Upper lobe of left lung (tissue), 6 donors: ENCODE results near the gene S100A2. TPM values are rescaled to one million over a fixed set of nuclear protein-coding genes. Genes with fewer than 3 reads are reported as not detected.
A peak's percentile ranks its signal among the peaks of the same experiment; 100 is the strongest.

Source experiments
- ATAC-seq, 2 donors: fragments of 200-7000 bp; cut with Tn5 transposase; one replicate each; pipeline ENCODE4 v1.9.1; 2022; ENCODE audit warnings: mild to moderate bottlenecking in 2 of 2, moderate library complexity in 2 of 2; ENCODE audit not compliant: low FRiP score in 2 of 2
- DNase-seq, 2 donors: peaks; one replicate each; pipeline ENCODE4 v3.0.0-alpha.2; 2019 to 2020
- H3K27ac ChIP-seq, 4 donors: fragments of 200-600 bp; sonication (generic); one replicate each; pipeline ENCODE4 v1.5.1; 2016 to 2019
- H3K27me3 ChIP-seq, 4 donors: fragments of 200-600 bp; sonication (generic); one replicate each; pipeline ENCODE4 v1.5.1; 2017 to 2019
- H3K36me3 ChIP-seq, 4 donors: fragments of 200-600 bp; sonication (generic); one replicate each; pipeline ENCODE4 v1.5.1; 2016 to 2019
- H3K4me1 ChIP-seq, 4 donors: fragments of 200-600 bp; sonication (generic); one replicate each; pipeline ENCODE4 v1.5.1; 2018 to 2019
- H3K4me3 ChIP-seq, 4 donors: fragments of 200-600 bp; sonication (generic); one replicate each; pipeline ENCODE4 v1.5.1; 2017 to 2019; ENCODE audit warnings: mild to moderate bottlenecking in 2 of 4, moderate library complexity in 1 of 4
- H3K9me3 ChIP-seq, 4 donors: fragments of 200-600 bp; sonication (generic); one replicate each; pipeline ENCODE4 v1.5.1; 2018 to 2019
- CTCF ChIP-seq, 6 experiments: fragments of 450-650 bp in 4 of 6; fragments of 200-600 bp in 2 of 6; sonication (generic) in 2 of 6; IDR thresholded peaks; one replicate each; pipeline ENCODE4 v1.5.1; 2016 to 2019; ENCODE audit warnings: antibody characterized with exemption in 6 of 6
- EP300 ChIP-seq, 4 donors: sonication (generic); formaldehyde crosslinking; IDR thresholded peaks; one replicate each; pipeline ENCODE4 v1.5.1; 2017; ENCODE audit warnings: antibody characterized with exemption in 4 of 4, control low read depth in 2 of 4
- POLR2A ChIP-seq, 4 donors: fragments of 450-650 bp; IDR thresholded peaks; one replicate each; pipeline ENCODE4 v1.5.1; 2016 to 2017; ENCODE audit warnings: antibody characterized with exemption in 4 of 4, mild to moderate bottlenecking in 2 of 4
- POLR2AphosphoS5 ChIP-seq, 2 donors: sonication (generic); formaldehyde crosslinking; IDR thresholded peaks; one replicate each; pipeline ENCODE4 v1.5.1; 2017; ENCODE audit warnings: antibody characterized with exemption in 2 of 2
- WGBS, 2 donors: methylation state at CpG; one replicate each; pipeline ENCODE4 v1.1.5; 2017 to 2018; 5-methylcytosine and 5-hydroxymethylcytosine counted together
- total RNA-seq, 6 donors: library from RNA; depleted of rRNA in 4 of 6; stranded (reverse); fragments of >200 nt in 4 of 6; gene quantifications; one replicate each; pipeline versions ENCODE4 v1.1.0 to v1.2.1, GENCODE V29; 2016 to 2021
- donor health status: DM: no; HTN: no; CAD: no; lungs with moderate emphysema.
- donor health status: DM: no; HTN: yes; CAD: no; lungs with severe emphysema.

S100A2 gene
- total RNA-seq, 6 donors from 2014 or later: 2.0 to 12.0 (median 7.9) TPM; not detected in 1

- TF ChIP-seq EP300 (IDR thresholded peaks at IDR 0.05): no peak
- no peak for TF ChIP-seq CTCF (IDR thresholded peaks at IDR 0.05)
- TF ChIP-seq POLR2AphosphoS5 (IDR thresholded peaks at IDR 0.05): no peak
- no peak for TF ChIP-seq POLR2A (IDR thresholded peaks at IDR 0.05)
- H3K27ac ChIP-seq: peak overlapping the region; percentile 79 to 94 (median 90)
- peaks cover 83 to 96% (median 86%) of the 10 kb centered on the region in 4 donors for H3K4me1 ChIP-seq
- 12 to 56% methylated on average over 3 to 6 of the region's 10 CpGs for WGBS, 2 donors
- H3K4me3 ChIP-seq: peak overlapping the region in 3 of 4 donors; percentile 48 to 59 (median 55)
- H3K9me3 ChIP-seq: no peaks in the 10 kb centered on the region
- H3K36me3 ChIP-seq: peaks cover 0 to 16% (median 2%) of the 10 kb centered on the region in 4 donors
- no peaks in the 10 kb centered on the region for H3K27me3 ChIP-seq
- ATAC-seq: no peak
- DNase-seq: no peak
These were observed 21.1 kb downstream of the S100A2 start for GRCh38 chr1:153544453-153545066.

- WGBS, 2 donors: 91 to 92% methylated on average over 4 of the region's 4 CpGs
- no peak for TF ChIP-seq CTCF (IDR thresholded peaks at IDR 0.05)
- no peak for TF ChIP-seq POLR2AphosphoS5 (IDR thresholded peaks at IDR 0.05)
- no peak for TF ChIP-seq EP300 (IDR thresholded peaks at IDR 0.05)
- TF ChIP-seq POLR2A (IDR thresholded peaks at IDR 0.05): no peak
- no peaks in the 10 kb centered on the region for H3K9me3 ChIP-seq
- H3K4me3 ChIP-seq: peak overlapping the region in 3 of 4 donors; percentile 48 to 59 (median 55)
- peak overlapping the region; percentile 79 to 94 (median 90) for H3K27ac ChIP-seq
- H3K4me1 ChIP-seq: peaks cover 75 to 88% (median 78%) of the 10 kb centered on the region in 4 donors
- H3K27me3 ChIP-seq: no peaks in the 10 kb centered on the region
- H3K36me3 ChIP-seq: peaks cover 0 to 16% (median 2%) of the 10 kb centered on the region in 4 donors
- no peak for DNase-seq
- ATAC-seq: no peak
These were observed 21.9 kb downstream of the S100A2 start for GRCh38 chr1:153543736-153544135.

GRCh38 chr1:153542956-153543711, 22.5 kb downstream of the S100A2 start:
- Histone ChIP-seq H3K27me3 (no peaks in the 10 kb centered on the region), H3K9me3 (no peaks in the 10 kb centered on the region), H3K4me3 (peak overlapping the region in 1 of 4 donors; percentile 55), H3K36me3 (peaks cover 0 to 16% (median 2%) of the 10 kb centered on the region in 4 donors), H3K4me1 (peaks cover 70 to 82% (median 73%) of the 10 kb centered on the region in 4 donors), H3K27ac (peak overlapping the region; percentile 79 to 94 (median 90))
- WGBS, 2 donors: 80% methylated on average over 13 of the region's 13 CpGs
- TF ChIP-seq EP300 (IDR thresholded peaks at IDR 0.05) (no peak), POLR2A (IDR thresholded peaks at IDR 0.05) (no peak), POLR2AphosphoS5 (IDR thresholded peaks at IDR 0.05) (no peak), CTCF (IDR thresholded peaks at IDR 0.05) (no peak)
- no peak for ATAC-seq
- DNase-seq: no peak

- H3K27ac ChIP-seq: peak overlapping the region; percentile 57 to 88 (median 78)
- WGBS, 2 donors: 72 to 76% methylated on average over 12 to 13 of the region's 13 CpGs
These were observed 23.7 kb downstream of the S100A2 start for GRCh38 chr1:153541641-153542590.

More at GRCh38 chr1:153541641-153542590, 23.7 kb downstream of the S100A2 start:
- TF ChIP-seq CTCF (IDR thresholded peaks at IDR 0.05) (no peak), POLR2A (IDR thresholded peaks at IDR 0.05) (no peak), EP300 (IDR thresholded peaks at IDR 0.05) (no peak), POLR2AphosphoS5 (IDR thresholded peaks at IDR 0.05) (no peak)
- Histone ChIP-seq H3K27me3 (no peaks in the 10 kb centered on the region), H3K4me3 (no peak overlapping the region), H3K36me3 (peaks cover 0 to 16% (median 2%) of the 10 kb centered on the region in 4 donors), H3K4me1 (peaks cover 64 to 74% (median 68%) of the 10 kb centered on the region in 4 donors), H3K9me3 (no peaks in the 10 kb centered on the region)
- no peak for DNase-seq
- no peak for ATAC-seq
